ENCODE data around the gene LRRC25. TPM values are rescaled to one million over a fixed set of nuclear protein-coding genes. Genes with fewer than 3 reads are reported as not detected.

Gene LRRC25
- total and polyA plus RNA-seq, 7 experiments from 2014 or later, result 0.15 to 68.6 (median 0.76) TPM

GRCh38 chr19:18390065-18390907 lies 7.1 kb downstream of the LRRC25 start:
- peaks cover 0 to 2% (median 0%) of the 10 kb centered on the region in 11 donors for H3K9me3 Mint-ChIP-seq
- Histone ChIP-seq H3K4me1 (ENCODE audit: control insufficient read depth in 2 of 2, insufficient read depth in 2 of 2, low read length in 2 of 2) (peaks cover 0 to 4% of the 10 kb centered on the region in 2 donors), H3K36me3 (ENCODE audit: control insufficient read depth in 2 of 3, insufficient read depth in 3 of 3, low read length in 3 of 3) (no peaks in the 10 kb centered on the region), H3K9me3 (ENCODE audit: control insufficient read depth in 2 of 3, low read length in 3 of 3) (no peaks in the 10 kb centered on the region), H3K27me3 (ENCODE audit: control insufficient read depth in 2 of 2, insufficient read depth in 2 of 2, low read length in 2 of 2) (peaks cover 0 to 11% of the 10 kb centered on the region in 2 donors), H3K4me3 (ENCODE audit: low read length) (no peak overlapping the region), H3K27ac (ENCODE audit: low read depth, low read length) (no peak overlapping the region)
- H3K4me3 Mint-ChIP-seq, result peak overlapping the region in 5 of 10 donors; percentile 7 to 73 (median 40)
- ATAC-seq (no peak), DNase-seq (no peak)
- H3K27ac Mint-ChIP-seq, result peak overlapping the region in 1 of 9 donors; percentile 64
- peaks cover 10 to 73% (median 20%) of the 10 kb centered on the region in 5 donors for H3K27me3 Mint-ChIP-seq
- no peaks in the 10 kb centered on the region for H3K36me3 Mint-ChIP-seq
- CTCF ChIA-PET, result interaction anchor here (0.9 to 4.1 kb wide), 4 partner anchors 12 to 111 kb away, joined by 3 to 37 read pairs (median 3); no protein-coding TSS in a partner anchor
- intact Hi-C loops (cut with micrococcal nuclease), result no loop called here
- POLR2A ChIA-PET, result interaction anchor here (1.3 to 1.6 kb wide), 2 partner anchors 26 to 29 kb away, joined by 4 read pairs; partner anchors contain the start of gene SSBP4
- H3K4me1 Mint-ChIP-seq, result peaks cover 0 to 12% (median 7%) of the 10 kb centered on the region in 7 donors

- H3K4me1 ChIP-seq (ENCODE audit: control insufficient read depth in 2 of 2, insufficient read depth in 2 of 2, low read length in 2 of 2), result peaks cover 0 to 4% of the 10 kb centered on the region in 2 donors
- H3K9me3 Mint-ChIP-seq, result peaks cover 0 to 2% (median 0%) of the 10 kb centered on the region in 11 donors
- H3K27ac Mint-ChIP-seq, result peak overlapping the region in 1 of 9 donors; percentile 64
- H3K36me3 ChIP-seq (ENCODE audit: control insufficient read depth in 2 of 3, insufficient read depth in 3 of 3, low read length in 3 of 3), result no peaks in the 10 kb centered on the region
- peaks cover 0 to 11% of the 10 kb centered on the region in 2 donors for H3K27me3 ChIP-seq (ENCODE audit: control insufficient read depth in 2 of 2, insufficient read depth in 2 of 2, low read length in 2 of 2)
- peaks cover 0 to 12% (median 7%) of the 10 kb centered on the region in 7 donors for H3K4me1 Mint-ChIP-seq
- no peak for DNase-seq
- H3K27me3 Mint-ChIP-seq, result peaks cover 15 to 78% (median 24%) of the 10 kb centered on the region in 5 donors
- no peak overlapping the region for H3K4me3 ChIP-seq (ENCODE audit: low read length)
- no peak overlapping the region for H3K27ac ChIP-seq (ENCODE audit: low read depth, low read length)
- intact Hi-C loops (cut with micrococcal nuclease), result loop anchor here (2.0 kb wide), 2 partner anchors 49 to 73 kb away; partner anchors contain the start of gene PGPEP1 (in 1 of the 2)
- ChIA-PET POLR2A (interaction anchor here (1.3 to 1.6 kb wide), 2 partner anchors 27 to 29 kb away, joined by 4 read pairs; partner anchors contain the start of gene SSBP4), CTCF (interaction anchor here (1.4 to 4.1 kb wide), 4 partner anchors 22 to 110 kb away, joined by 3 to 37 read pairs (median 12); partner anchors contain the start of gene SSBP4)
- H3K4me3 Mint-ChIP-seq, result peak overlapping the region in 9 of 10 donors; percentile 7 to 79 (median 55)
- no peak for ATAC-seq
- no peaks in the 10 kb centered on the region for H3K9me3 ChIP-seq (ENCODE audit: control insufficient read depth in 2 of 3, low read length in 3 of 3)
- H3K36me3 Mint-ChIP-seq, result no peaks in the 10 kb centered on the region
These were observed 7.7 kb downstream of the LRRC25 start for GRCh38 chr19:18389726-18390064.

DNA sequence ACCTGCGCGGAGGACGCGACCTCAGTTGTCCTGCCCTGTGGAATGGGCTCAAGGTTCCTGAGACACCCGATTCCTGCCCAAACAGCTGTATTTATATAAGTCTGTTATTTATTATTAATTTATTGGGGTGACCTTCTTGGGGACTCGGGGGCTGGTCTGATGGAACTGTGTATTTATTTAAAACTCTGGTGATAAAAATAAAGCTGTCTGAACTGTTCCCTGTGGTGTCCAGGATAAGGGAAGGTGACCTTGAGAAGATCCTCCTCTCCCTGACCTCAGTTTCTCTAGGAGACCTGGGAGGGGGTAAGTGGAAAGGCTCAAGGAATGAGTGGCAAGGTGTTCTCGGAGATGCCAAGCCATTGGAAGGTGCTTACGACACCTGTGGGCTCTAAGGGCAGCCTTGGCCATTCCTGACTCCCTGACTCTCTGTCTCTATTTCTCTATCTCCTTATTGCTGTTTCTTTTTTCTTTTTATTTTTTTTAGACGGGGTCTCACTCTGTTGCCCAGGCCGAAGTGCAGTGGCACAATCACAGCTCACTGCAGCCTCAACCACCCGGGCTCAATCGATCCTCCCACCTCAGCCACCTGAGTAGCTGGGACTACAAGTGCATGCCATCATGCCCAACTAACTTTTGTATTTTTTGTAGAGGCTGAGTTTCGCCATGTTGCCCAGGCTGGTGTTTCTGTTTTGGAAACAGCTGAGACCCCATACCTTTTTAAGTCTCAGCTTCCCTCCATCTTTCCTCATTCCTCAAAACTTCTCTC lies 8.3 kb downstream of the LRRC25 start:
- peak overlapping the region in 9 of 10 donors; percentile 25 to 79 (median 56) for H3K4me3 Mint-ChIP-seq
- no peak overlapping the region for H3K4me3 ChIP-seq (ENCODE audit: low read length)
- H3K27me3 ChIP-seq (ENCODE audit: control insufficient read depth in 2 of 2, insufficient read depth in 2 of 2, low read length in 2 of 2), result peaks cover 0 to 11% of the 10 kb centered on the region in 2 donors
- intact Hi-C loops (cut with micrococcal nuclease), result loop anchor here (1.0 to 2.0 kb wide), 4 partner anchors 21 to 74 kb away; partner anchors contain the start of gene PGPEP1 (in 1 of the 2)
- POLR2A ChIA-PET, result interaction anchor here (0.5 to 2.2 kb wide), 3 partner anchors 30 to 1763 kb away, joined by 3 to 8 read pairs (median 4); partner anchors contain the start of genes JUND and SSBP4
- no peak for DNase-seq
- peaks cover 19 to 79% (median 28%) of the 10 kb centered on the region in 5 donors for H3K27me3 Mint-ChIP-seq
- peaks cover 0 to 4% of the 10 kb centered on the region in 2 donors for H3K4me1 ChIP-seq (ENCODE audit: control insufficient read depth in 2 of 2, insufficient read depth in 2 of 2, low read length in 2 of 2)
- H3K27ac Mint-ChIP-seq, result peak overlapping the region in 1 of 9 donors; percentile 64
- no peak for ATAC-seq
- no peaks in the 10 kb centered on the region for H3K36me3 ChIP-seq (ENCODE audit: control insufficient read depth in 2 of 3, insufficient read depth in 3 of 3, low read length in 3 of 3)
- CTCF ChIA-PET, result interaction anchor here (0.9 to 4.1 kb wide), 8 partner anchors 23 to 115 kb away, joined by 3 to 37 read pairs (median 3); partner anchors contain the start of genes IQCN and SSBP4
- H3K4me1 Mint-ChIP-seq, result peaks cover 0 to 12% (median 7%) of the 10 kb centered on the region in 7 donors
- no peak overlapping the region for H3K27ac ChIP-seq (ENCODE audit: low read depth, low read length)
- H3K9me3 Mint-ChIP-seq, result peaks cover 0 to 2% (median 0%) of the 10 kb centered on the region in 11 donors
- no peaks in the 10 kb centered on the region for H3K9me3 ChIP-seq (ENCODE audit: control insufficient read depth in 2 of 3, low read length in 3 of 3)
- H3K36me3 Mint-ChIP-seq, result no peaks in the 10 kb centered on the region

- Histone ChIP-seq H3K27ac (ENCODE audit: low read depth, low read length) (no peak overlapping the region), H3K4me1 (ENCODE audit: control insufficient read depth in 2 of 2, insufficient read depth in 2 of 2, low read length in 2 of 2) (peaks cover 0 to 4% of the 10 kb centered on the region in 2 donors), H3K27me3 (ENCODE audit: control insufficient read depth in 2 of 2, insufficient read depth in 2 of 2, low read length in 2 of 2) (peaks cover 0 to 11% of the 10 kb centered on the region in 2 donors), H3K36me3 (ENCODE audit: control insufficient read depth in 2 of 3, insufficient read depth in 3 of 3, low read length in 3 of 3) (no peaks in the 10 kb centered on the region), H3K4me3 (ENCODE audit: low read length) (peak overlapping the region; percentile 38), H3K9me3 (ENCODE audit: control insufficient read depth in 2 of 3, low read length in 3 of 3) (no peaks in the 10 kb centered on the region)
- CTCF ChIA-PET, result interaction anchor here (0.6 to 4.1 kb wide), 13 partner anchors 11 to 311 kb away, joined by 3 to 37 read pairs (median 4); partner anchors contain the start of genes IQCN and SSBP4
- Mint-ChIP-seq H3K27ac (peak overlapping the region in 1 of 9 donors; percentile 42), H3K27me3 (peaks cover 19 to 73% (median 29%) of the 10 kb centered on the region in 5 donors), H3K9me3 (no peaks in the 10 kb centered on the region), H3K4me1 (peaks cover 0 to 12% (median 7%) of the 10 kb centered on the region in 7 donors), H3K36me3 (no peaks in the 10 kb centered on the region), H3K4me3 (peak overlapping the region; percentile 62 to 83 (median 78))
- ATAC-seq, result peak; percentile 90
- POLR2A ChIA-PET, result interaction anchor here (0.8 to 2.2 kb wide), 2 partner anchors 107 to 109 kb away, joined by 3 to 8 read pairs; partner anchors contain the start of gene JUND
- DNase-seq, result peak; percentile 38 to 86 (median 65)
- intact Hi-C loops (cut with micrococcal nuclease), result loop anchor here (1.0 to 2.0 kb wide), 4 partner anchors 22 to 74 kb away; partner anchors contain the start of gene PGPEP1 (in 1 of the 2)
These were observed 9.1 kb downstream of the LRRC25 start for GRCh38 chr19:18388100-18388959.

DNA sequence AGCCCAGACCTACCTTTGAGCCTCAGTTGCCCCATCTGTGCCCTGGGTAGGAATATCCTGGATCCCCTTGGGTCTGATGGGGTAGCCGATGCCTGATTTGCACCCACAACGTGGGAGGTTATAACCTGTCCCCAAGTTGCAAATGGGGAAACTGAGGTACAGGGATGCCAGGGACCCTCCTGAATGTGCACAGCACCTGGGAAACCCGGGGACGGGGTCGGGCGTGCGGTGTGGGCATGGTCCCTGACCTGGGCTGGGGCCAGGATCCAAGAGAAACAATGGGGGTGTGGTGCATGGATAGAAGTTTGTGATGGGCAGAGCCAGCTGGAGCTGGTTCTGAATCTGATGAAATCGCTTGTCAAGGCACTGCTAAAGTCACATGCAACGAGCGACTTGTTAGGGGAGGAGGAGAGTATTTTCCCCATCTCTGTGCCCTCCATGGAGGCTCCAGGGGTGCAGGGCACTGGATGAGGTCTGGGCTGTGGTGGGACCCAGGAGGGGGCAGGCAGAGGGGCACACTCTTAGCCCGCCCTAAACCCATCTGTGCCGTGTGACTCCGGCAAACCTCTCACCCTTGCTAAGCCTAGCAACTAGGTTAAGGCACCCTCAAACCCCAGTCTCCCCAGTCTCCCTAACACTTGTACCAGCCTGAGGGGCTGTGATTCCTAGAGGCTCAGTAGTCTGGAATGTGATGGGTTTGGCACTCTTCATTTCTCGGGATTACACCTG lies 10.7 kb downstream of the LRRC25 start:
- DNase-seq, result no peak
- no peaks in the 10 kb centered on the region for H3K36me3 Mint-ChIP-seq
- Histone ChIP-seq H3K4me1 (ENCODE audit: control insufficient read depth in 2 of 2, insufficient read depth in 2 of 2, low read length in 2 of 2) (peaks cover 0 to 4% of the 10 kb centered on the region in 2 donors), H3K36me3 (ENCODE audit: control insufficient read depth in 2 of 3, insufficient read depth in 3 of 3, low read length in 3 of 3) (no peaks in the 10 kb centered on the region), H3K27ac (ENCODE audit: low read depth, low read length) (no peak overlapping the region), H3K27me3 (ENCODE audit: control insufficient read depth in 2 of 2, insufficient read depth in 2 of 2, low read length in 2 of 2) (peaks cover 0 to 11% of the 10 kb centered on the region in 2 donors), H3K9me3 (ENCODE audit: control insufficient read depth in 2 of 3, low read length in 3 of 3) (no peaks in the 10 kb centered on the region), H3K4me3 (ENCODE audit: low read length) (no peak overlapping the region)
- no peak for ATAC-seq
- POLR2A ChIA-PET, result no interaction called here
- H3K9me3 Mint-ChIP-seq, result no peaks in the 10 kb centered on the region
- peaks cover 23 to 69% (median 36%) of the 10 kb centered on the region in 5 donors for H3K27me3 Mint-ChIP-seq
- H3K4me3 Mint-ChIP-seq, result peak overlapping the region in 2 of 10 donors; percentile 74 to 81
- H3K4me1 Mint-ChIP-seq, result peaks cover 0 to 12% (median 7%) of the 10 kb centered on the region in 7 donors
- CTCF ChIA-PET, result interaction anchor here (1.3 to 1.4 kb wide), 2 partner anchors 12 to 30 kb away, joined by 4 to 6 read pairs; no protein-coding TSS in a partner anchor
- H3K27ac Mint-ChIP-seq, result no peak overlapping the region
- intact Hi-C loops (cut with micrococcal nuclease), result no loop called here

Measured in naive thymus-derived CD4-positive, alpha-beta T cell (primary cell).